Omental fat pad (tissue), 4 donors: Measurements from ENCODE around the gene TUBB3. TPM values are rescaled to one million over a fixed set of nuclear protein-coding genes. Genes with fewer than 3 reads are reported as not detected.

ENCODE experiments used
- ATAC-seq: fragments of 150-250 bp; one replicate; pipeline ENCODE4 v1.9.1; 2016; ENCODE audit warnings: mild to moderate bottlenecking, moderate library complexity; ENCODE audit not compliant: low FRiP score
- DNase-seq: peaks from one replicate; pipeline ENCODE4 v3.0.0-alpha.2; 2019; ENCODE audit warnings: low spot score
- total RNA-seq, 4 donors: library from RNA; depleted of rRNA; stranded (reverse); fragments of >200 nt; gene quantifications; one replicate each; pipeline ENCODE4 v1.1.0, GENCODE V29; 2016
- TF ChIP-seq, protein P1 (sequence below), 3 donors: fragments of 450-650 bp; IDR thresholded peaks; one replicate each; pipeline ENCODE4 v1.5.1; 2016 to 2017; ENCODE audit warnings: antibody characterized with exemption in 3 of 3, mild to moderate bottlenecking in 3 of 3, moderate library complexity in 2 of 3

TUBB3 gene
- total RNA-seq, 4 donors from 2014 or later, result 2.8 to 34.9 (median 10.5) TPM

DNA sequence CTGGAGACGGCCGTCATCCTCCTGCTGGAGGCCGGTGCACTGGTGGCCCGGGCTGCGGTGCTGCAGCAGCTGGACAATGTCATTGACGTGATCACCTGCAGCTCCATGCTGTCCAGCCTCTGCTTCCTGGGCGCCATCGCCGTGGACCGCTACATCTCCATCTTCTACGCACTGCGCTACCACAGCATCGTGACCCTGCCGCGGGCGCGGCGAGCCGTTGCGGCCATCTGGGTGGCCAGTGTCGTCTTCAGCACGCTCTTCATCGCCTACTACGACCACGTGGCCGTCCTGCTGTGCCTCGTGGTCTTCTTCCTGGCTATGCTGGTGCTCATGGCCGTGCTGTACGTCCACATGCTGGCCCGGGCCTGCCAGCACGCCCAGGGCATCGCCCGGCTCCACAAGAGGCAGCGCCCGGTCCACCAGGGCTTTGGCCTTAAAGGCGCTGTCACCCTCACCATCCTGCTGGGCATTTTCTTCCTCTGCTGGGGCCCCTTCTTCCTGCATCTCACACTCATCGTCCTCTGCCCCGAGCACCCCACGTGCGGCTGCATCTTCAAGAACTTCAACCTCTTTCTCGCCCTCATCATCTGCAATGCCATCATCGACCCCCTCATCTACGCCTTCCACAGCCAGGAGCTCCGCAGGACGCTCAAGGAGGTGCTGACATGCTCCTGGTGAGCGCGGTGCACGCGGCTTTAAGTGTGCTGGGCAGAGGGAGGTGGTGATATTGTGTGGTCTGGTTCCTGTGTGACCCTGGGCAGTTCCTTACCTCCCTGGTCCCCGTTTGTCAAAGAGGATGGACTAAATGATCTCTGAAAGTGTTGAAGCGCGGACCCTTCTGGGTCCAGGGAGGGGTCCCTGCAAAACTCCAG, 3.4 kb upstream of the TUBB3 start:
- no peak for ATAC-seq
- no peak for DNase-seq
- TF ChIP-seq, protein P1, sequence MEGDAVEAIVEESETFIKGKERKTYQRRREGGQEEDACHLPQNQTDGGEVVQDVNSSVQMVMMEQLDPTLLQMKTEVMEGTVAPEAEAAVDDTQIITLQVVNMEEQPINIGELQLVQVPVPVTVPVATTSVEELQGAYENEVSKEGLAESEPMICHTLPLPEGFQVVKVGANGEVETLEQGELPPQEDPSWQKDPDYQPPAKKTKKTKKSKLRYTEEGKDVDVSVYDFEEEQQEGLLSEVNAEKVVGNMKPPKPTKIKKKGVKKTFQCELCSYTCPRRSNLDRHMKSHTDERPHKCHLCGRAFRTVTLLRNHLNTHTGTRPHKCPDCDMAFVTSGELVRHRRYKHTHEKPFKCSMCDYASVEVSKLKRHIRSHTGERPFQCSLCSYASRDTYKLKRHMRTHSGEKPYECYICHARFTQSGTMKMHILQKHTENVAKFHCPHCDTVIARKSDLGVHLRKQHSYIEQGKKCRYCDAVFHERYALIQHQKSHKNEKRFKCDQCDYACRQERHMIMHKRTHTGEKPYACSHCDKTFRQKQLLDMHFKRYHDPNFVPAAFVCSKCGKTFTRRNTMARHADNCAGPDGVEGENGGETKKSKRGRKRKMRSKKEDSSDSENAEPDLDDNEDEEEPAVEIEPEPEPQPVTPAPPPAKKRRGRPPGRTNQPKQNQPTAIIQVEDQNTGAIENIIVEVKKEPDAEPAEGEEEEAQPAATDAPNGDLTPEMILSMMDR (IDR thresholded peaks at IDR 0.05), result no peak

DNA sequence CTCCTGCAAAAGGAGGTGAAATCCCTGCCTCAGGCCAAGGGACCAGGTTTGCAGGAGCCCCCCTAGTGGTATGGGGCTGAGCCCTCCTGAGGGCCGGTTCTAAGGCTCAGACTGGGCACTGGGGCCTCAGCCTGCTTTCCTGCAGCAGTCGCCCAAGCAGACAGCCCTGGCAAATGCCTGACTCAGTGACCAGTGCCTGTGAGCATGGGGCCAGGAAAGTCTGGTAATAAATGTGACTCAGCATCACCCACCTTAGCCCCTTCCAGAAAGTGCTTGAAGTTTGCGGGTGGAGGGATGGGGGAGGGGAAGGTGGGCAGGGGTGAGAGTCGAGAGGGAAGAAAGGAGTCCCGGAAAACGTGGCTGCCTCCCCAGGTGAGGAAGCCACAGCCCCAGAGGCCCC, 2.4 kb upstream of the TUBB3 start:
- DNase-seq (no peak), ATAC-seq (no peak)
- TF ChIP-seq, protein P1 (IDR thresholded peaks at IDR 0.05), result no peak

DNA sequence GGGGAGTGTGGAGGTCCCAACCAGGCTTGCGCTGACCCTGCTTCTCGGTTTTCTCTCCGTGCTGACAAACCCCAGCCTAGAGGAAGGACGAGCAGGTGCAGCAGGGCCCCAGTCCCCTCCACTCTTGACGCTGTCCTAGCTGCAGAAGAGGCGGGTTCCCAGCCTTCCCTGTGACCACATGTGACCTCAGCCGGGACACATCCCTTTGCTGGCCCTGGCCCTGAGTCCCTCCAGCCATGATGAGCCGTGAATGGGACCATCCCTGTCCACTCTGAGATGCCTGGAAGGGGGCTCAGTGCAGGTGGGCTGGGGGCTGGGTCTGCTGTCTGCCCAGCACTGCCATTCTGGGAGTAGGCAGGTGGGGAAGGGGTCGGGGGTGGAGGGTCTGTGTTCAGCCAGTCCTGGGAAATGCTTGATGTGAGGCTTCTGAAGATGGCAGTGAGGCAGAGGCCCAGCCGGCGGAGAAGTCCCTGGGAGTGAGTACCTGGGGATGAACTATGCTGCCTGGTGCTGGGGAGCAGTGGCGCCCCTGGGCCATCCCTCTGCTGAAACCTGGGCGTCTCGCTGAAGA, 1.9 kb upstream of the TUBB3 start:
- ATAC-seq, result no peak
- DNase-seq, result no peak
- TF ChIP-seq, protein P1 (IDR thresholded peaks at IDR 0.05), result no peak

DNA sequence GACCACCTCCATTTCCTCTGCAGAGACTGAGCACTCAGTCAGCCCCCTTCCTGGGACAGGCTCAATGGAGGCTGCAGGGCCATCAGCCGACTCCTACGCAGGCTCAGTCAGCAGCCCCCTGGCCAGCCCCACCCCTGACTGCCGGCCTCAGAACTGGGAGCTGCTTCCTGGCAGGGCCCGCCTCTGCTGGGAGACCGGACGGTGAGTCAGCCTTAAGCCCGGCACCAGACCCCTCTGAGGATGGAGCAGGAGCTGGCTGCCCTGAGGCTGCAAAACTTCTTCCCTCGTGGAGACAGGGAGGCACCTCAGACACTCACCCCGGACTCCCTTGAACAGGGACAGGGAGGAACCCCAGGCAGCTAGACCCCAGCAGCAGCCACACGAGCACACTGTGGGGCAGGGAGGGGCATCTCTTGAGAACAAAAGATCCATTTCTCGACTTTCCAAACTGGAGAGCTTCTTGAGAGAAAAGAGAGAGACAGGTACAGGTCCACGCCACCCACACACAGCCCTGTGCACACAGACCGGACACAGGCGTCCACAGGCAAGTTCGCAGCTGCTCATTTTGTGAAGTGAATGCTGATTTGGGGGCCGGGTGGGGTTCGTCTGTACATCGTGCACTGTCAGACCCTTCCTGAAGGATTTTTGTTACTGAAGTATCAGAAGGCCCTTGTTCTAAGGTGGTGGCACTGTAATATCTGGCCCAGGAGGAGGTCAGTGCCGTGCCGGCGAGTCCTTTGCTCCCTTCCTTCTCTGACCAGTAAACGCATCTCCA, 1.3 kb upstream of the TUBB3 start:
- TF ChIP-seq, protein P1 (IDR thresholded peaks at IDR 0.05), result no peak
- DNase-seq, result peak; percentile 56
- ATAC-seq, result peak; percentile 77

DNA sequence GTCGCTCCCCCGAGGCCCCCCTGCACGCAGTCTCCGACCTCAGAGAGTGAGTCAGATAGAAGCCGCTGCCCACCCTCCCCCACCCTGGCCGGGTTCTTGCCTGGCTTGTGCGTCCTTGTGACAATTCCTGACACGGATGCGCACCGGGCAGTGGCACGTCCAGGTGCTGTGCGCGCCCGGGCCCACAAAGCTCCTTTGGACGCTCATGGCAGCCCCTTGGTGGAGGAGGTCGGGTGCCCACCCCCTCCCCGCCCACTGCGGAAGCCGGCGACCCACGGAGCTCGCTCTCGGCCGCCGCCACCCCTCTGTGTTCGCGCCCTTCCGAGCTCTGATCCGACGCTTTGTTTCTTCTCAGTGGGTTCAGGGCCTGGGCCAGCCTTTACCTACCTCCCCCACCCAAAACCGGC, 662 bp upstream of the TUBB3 start:
- TF ChIP-seq, protein P1 (IDR thresholded peaks at IDR 0.05), result no peak
- DNase-seq, result peak; percentile 89
- peak; percentile 35 for ATAC-seq

DNA sequence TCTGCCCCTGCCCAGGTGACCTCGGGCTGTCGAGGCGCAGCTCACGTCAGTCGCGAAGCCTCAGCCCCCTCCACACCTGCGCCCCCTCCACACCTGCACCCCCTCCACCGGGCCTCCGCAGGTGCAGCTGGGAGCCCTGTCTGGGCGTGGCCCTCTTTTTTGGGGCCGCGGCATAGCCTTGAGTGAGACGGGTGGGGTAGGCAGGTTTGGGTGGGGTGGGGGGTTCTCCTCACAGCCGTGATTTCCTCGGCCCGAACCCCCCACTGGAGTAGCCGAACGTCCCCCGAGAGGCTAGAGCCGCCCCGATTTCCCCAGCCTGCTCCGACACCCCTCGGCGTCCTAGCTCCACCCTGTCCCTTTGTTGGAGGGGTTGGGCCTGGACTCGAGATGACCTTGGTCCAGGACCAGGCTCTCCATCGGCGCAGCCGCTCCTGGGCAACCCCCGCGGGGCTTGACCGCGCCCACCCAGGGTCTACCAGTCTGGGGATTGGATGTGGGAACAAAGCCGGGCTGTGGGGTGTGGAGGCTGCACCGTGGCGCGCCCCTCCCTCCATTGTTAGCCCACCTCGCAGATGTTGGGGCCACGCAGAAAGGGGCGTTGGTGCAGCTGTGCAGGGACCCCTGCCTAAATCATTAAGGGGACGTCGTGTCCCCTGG, 626 bp downstream of the TUBB3 start:
- ATAC-seq, result no peak
- no peak for DNase-seq
- TF ChIP-seq, protein P1 (IDR thresholded peaks at IDR 0.05), result no peak
